NCI-H2029 (cell line): ENCODE results near the gene YAF2.

ENCODE experiments used
- DNase-seq: peaks from one replicate; lab custom pipeline; 2025; lab: John Stamatoyannopoulos, UW

Gene YAF2

GRCh38 chr12:42144408-42145196 lies 93.4 kb downstream of the YAF2 start, which contains the start of gene GXYLT1:
TSS of gene GXYLT1 (minus strand) at chr12:42144874. CDS start at chr12:42144646, 228 bp downstream.
- DNase-seq, result peak; percentile 89

- DNase-seq, result no peak
These were observed 94.0 kb downstream of the YAF2 start for GRCh38 chr12:42144158-42144407.

GRCh38 chr12:42143452-42144157 lies 94.4 kb downstream of the YAF2 start:
- no peak for DNase-seq

GRCh38 chr12:42141981-42142606 lies 96.0 kb downstream of the YAF2 start:
- no peak for DNase-seq

GRCh38 chr12:42140901-42141300 lies 97.1 kb downstream of the YAF2 start:
- no peak for DNase-seq

GRCh38 chr12:42135259-42135814 lies 102.7 kb downstream of the YAF2 start:
- DNase-seq, result no peak

GRCh38 chr12:42130672-42131402 lies 107.2 kb downstream of the YAF2 start:
- no peak for DNase-seq

GRCh38 chr12:42129595-42130204 lies 108.3 kb downstream of the YAF2 start:
- DNase-seq, result no peak

- DNase-seq, result no peak
These were observed 109.2 kb downstream of the YAF2 start for GRCh38 chr12:42128888-42129287.

- DNase-seq, result no peak
These were observed 109.7 kb downstream of the YAF2 start for GRCh38 chr12:42128327-42128726.

GRCh38 chr12:42126963-42127362 lies 111.1 kb downstream of the YAF2 start:
- DNase-seq, result no peak

- DNase-seq, result no peak
These were observed 112.7 kb downstream of the YAF2 start for GRCh38 chr12:42125388-42125767.

- DNase-seq, result no peak
These were observed 113.2 kb downstream of the YAF2 start for GRCh38 chr12:42124764-42125387.

- no peak for DNase-seq
These were observed 118.9 kb downstream of the YAF2 start for GRCh38 chr12:42119085-42119633.

GRCh38 chr12:42118136-42118879 lies 119.7 kb downstream of the YAF2 start:
- no peak for DNase-seq

- no peak for DNase-seq
These were observed 129.0 kb downstream of the YAF2 start for GRCh38 chr12:42109031-42109430.
